D721Med (cell line): ENCODE results near the gene LRP3.
A peak's percentile ranks its signal among the peaks of the same experiment; 100 is the strongest.
"Not testable (repeated sequence)": the region's sequence is repeated elsewhere in the genome, so short reads cannot be mapped to it uniquely, and the experiment has no call there.

Experiments
- DNase-seq: peaks from one replicate; pipeline ENCODE4 v3.0.0; 2011; ENCODE audit warnings: low spot score; ENCODE audit not compliant: insufficient read length
- FAIRE-seq: peaks from 2 replicates; lab custom pipeline; 2011; peaks lifted over from hg19 to GRCh38; lab: Jason Lieb, UNC
- CTCF ChIP-seq: IDR thresholded peaks from 2 replicates; pipeline ENCODE4 v1.5.1; 2012; ENCODE audit warnings: mild to moderate bottlenecking, control low read depth; ENCODE audit not compliant: insufficient read depth; ENCODE audit errors: missing control alignments

Gene LRP3

GRCh38 chr19:33176670-33177416 lies 17.3 kb upstream of the LRP3 start:
- TF ChIP-seq CTCF = no peak
- FAIRE-seq (peak; percentile 53), DNase-seq (peak; percentile 91)

GRCh38 chr19:33177417-33177979 lies 16.6 kb upstream of the LRP3 start:
- peak; percentile 32 for TF ChIP-seq CTCF
- FAIRE-seq = no peak

GRCh38 chr19:33186431-33187182 lies 7.5 kb upstream of the LRP3 start:
- no peak for DNase-seq
- no peak for TF ChIP-seq CTCF
- FAIRE-seq = no peak

More at GRCh38 chr19:33177417-33177979, 16.6 kb upstream of the LRP3 start:
- no peak for DNase-seq

GRCh38 chr19:33187183-33187540 lies 7.0 kb upstream of the LRP3 start:
- no peak for FAIRE-seq
- TF ChIP-seq CTCF = no peak
- no peak for DNase-seq

GRCh38 chr19:33189453-33189852 lies 4.7 kb upstream of the LRP3 start:
- TF ChIP-seq CTCF = no peak
- FAIRE-seq (no peak), DNase-seq (no peak)

GRCh38 chr19:33191092-33191491 lies 3.0 kb upstream of the LRP3 start:
- DNase-seq, FAIRE-seq: not testable (repeated sequence)

- no peak for DNase-seq
- no peak for TF ChIP-seq CTCF
Measured at GRCh38 chr19:33191501-33191900, 2.6 kb upstream of the LRP3 start.

More at GRCh38 chr19:33191501-33191900, 2.6 kb upstream of the LRP3 start:
- FAIRE-seq = no peak
